HG03442 (cell line): ENCODE measurements around the gene NEURL1.

Experiments
- ATAC-seq: cut with Tn5 transposase; IDR thresholded peaks from one replicate; pipeline ENCODE4 v1.9.1; 2021; ENCODE audit warnings: mild to moderate bottlenecking, moderate library complexity; ENCODE audit not compliant: unreplicated experiment

Gene NEURL1

DNA sequence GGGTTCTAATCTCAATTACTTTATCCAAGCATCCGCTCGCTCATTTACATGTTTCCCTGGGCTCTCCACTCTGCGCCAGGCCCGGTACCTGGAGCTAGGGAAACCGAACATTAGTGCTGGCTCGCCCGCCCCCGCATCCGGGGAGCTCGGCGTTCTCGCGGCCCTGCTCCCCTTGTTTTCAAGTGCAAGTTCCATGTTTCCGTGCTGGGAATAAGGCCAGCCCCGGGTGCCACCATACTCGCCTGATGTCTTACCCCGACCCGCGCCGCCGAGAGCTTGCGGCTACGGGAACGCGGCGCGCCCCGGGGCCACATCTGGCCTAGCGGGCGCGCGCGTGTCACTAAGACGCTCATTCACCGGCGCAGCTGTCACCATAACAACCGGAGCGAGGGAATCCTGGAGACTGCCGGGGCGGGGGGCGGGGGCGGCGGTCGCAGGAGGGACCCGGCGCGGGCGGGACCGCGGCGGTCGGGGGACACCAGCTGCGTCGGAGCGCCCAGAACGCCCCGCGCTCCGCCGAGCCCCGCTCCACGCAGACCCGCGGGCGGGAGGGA, at the start of gene NEURL1:
TSS of gene NEURL1 (plus strand) at position 344 of the 554 bp plus-strand sequence. CDS start 683 bp downstream, outside the sequence.
- no peak for ATAC-seq

DNA sequence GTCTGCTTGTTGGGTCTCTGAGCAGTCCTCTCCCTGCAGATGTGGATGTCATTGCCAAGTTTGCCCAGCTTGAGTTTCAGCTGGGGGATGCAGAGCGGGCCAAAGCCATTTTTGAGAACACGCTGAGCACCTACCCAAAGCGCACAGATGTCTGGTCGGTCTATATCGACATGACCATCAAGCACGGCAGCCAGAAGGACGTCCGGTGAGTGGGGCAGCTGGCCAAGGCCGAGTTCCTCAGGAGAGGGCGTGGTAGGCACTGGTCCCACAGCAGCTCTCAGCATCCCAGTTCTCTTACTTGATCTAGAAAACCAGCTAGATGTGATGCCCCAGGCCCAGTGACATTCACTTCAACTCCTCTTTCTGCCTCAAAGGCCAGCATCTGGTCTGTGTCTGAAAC, 49.0 kb upstream of the NEURL1 start:
- no peak for ATAC-seq

DNA sequence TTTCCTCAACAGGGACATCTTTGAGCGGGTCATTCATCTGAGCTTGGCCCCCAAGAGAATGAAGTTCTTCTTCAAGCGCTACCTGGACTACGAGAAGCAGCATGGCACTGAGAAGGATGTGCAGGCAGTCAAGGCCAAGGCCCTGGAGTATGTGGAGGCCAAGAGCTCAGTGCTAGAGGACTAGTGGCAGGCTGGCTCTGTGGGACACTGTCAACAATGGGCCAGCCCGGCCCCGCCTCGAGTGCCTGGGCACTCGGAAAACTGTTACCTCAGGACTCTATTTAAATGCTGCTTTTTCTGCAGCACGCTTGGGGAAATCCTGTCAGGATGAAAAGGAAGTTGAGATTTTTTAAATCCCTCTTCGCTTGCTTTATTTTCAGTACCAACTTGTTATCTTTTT, 48.1 kb upstream of the NEURL1 start:
- no peak for ATAC-seq

GRCh38 chr10:103445767-103446567, 47.5 kb upstream of the NEURL1 start:
- ATAC-seq, result no peak

DNA sequence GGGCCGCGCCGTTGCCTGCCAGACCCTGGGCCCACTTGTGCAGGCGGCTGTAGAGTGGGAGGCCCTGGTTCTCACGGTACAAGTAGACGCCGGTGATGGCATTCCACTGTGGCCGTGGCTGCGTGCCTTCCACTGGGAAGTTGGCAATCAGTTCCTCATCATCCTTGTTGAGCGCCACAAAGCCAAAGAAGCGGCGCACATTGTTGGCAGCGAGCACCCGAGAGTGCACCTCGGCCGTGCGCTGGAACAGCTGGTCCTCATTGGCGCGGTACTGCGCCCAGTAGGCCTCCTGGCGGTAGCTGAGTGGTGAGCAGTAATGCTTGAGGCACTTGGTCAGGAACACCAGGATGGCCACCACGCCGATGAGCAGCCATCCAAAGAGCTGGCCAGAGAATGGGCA, 46.3 kb upstream of the NEURL1 start:
- ATAC-seq, result no peak

- ATAC-seq, result no peak
Observed at GRCh38 chr10:103448746-103449145, 44.8 kb upstream of the NEURL1 start.

- no peak for ATAC-seq
Observed at GRCh38 chr10:103449208-103450144, 44.0 kb upstream of the NEURL1 start.

DNA sequence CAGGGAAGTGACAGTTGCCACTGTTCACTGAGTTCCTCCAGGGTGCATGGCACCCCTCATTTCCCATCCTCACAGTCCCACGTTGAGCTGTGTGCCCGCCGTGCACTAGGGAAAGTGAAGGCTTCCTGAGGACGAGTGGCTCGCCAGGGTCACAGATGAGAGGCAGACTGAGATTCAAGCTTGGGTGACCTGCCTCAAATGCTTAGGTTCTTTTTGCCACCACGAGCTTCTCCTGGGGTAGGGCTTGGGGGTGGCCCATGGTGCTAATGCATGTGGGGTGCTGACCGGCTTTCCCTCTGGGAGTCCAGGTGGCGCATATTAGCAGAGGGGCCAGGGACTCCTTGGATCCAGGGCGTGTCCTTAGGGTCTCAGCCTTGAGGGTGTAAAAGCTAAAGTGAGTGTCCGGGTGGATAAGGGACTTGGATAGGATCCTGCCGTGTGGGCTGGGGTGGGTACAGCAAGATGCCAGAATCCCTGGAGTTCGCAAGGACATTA, 43.3 kb upstream of the NEURL1 start:
- no peak for ATAC-seq

DNA sequence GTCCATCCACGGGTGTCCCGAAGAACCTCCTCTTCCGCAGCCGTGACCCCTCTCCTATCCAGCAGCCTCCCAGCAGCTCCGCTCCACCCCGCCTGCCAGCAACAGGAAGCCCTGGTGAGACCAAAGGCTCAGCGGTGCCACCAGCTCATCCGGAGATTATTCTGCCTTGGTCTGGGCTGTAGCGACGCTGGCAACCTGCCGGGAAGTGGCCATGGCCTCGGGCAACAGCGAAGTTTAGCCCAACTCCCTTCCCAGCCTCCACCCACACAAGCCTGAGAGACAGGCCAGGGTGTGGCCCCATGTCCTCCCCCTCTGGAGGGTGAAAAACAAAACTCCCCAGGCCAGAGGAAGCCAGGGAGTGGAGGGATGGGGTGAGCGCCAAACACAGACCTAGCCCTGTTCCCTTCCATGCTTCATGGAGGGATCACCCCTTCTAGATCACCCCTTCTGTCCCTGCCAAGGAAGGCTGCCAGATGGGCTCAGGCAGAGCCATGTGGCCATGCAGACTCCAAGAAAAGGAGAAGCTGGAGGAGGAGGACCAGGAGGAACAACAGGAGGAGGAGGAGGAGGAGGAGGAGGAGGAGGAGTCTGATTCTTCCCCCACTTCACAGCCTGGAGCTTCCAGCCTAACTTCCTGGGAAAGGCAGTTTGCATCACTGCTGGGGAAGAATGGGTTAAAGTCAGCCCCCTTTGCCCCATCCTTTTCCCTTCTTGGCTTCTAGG, 42.3 kb upstream of the NEURL1 start:
- no peak for ATAC-seq

DNA sequence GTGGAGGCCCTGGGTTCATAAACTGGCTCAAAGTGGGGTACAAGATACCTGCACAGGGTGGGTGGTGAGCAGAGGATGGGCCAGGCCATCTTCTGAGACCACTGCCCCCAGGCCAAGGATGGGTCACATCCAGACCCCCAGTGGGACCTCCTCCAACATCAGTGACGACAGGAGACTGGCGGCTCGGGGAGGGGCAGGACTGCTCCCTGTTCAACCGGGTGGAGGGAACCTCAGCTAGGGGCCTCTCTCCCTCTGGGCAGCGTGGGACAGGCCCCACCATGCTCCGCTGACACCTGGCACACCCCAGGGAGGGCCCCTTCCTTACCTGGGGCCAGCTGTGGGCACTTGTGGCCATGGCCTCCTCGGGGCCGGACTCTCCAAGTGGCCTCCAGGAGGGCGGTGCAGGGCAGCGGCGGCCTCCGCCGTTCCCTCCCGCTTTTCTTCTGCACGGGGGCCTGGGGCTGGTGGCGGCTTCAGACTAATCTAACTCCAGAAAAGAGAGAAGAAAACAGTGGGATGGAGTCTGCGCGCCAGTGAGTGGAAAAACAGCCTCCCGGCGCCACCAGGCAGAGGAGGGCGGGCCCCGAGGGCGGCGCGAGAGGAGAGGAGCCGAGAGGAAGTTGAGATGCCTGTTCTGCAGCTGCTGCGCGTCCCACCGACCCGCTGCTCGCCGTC, 41.5 kb upstream of the NEURL1 start, which contains the start of gene CALHM2:
TSS of gene CALHM2 (minus strand) at position 540 of the 675 bp plus-strand sequence. CDS start 2,429 bp downstream, outside the sequence.
- ATAC-seq, result peak; percentile 68

DNA sequence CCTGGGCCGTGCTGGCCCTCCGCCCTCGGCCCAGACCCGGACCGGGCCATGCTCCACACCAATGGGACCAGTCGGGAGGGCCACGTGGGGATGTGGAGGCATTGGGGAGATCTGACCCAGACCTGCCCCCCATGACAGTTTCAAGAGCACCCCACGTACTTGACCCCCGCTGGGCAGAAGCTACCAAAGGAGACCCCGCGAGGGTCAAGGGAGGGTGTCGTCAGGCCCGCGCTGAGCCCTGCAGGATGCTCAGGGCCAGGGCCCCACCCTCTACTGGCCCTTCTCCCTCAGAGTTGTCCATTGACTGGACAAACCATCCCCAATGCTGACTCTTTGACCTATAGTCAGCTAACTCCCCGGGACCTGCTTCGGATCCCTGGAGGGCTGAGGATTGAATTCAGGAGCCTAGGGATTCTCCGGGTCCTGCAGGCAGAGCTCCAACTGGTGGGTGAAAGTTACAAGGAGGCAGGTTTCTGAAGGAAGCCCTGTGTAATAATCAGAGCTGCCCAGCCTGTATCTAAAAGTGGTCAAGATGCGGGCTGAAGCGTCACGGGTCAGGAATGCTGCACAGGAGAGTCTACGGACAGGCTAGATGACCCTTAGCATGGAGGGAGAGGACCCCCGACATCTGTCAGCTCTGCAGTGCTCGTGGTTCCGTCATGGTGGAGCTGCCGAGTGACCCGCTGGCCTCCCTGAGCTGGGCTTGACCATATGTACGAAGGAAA, 40.8 kb upstream of the NEURL1 start:
- no peak for ATAC-seq

GRCh38 chr10:103454026-103454425, 39.5 kb upstream of the NEURL1 start:
- no peak for ATAC-seq

GRCh38 chr10:103455235-103455634, 38.3 kb upstream of the NEURL1 start:
- no peak for ATAC-seq

DNA sequence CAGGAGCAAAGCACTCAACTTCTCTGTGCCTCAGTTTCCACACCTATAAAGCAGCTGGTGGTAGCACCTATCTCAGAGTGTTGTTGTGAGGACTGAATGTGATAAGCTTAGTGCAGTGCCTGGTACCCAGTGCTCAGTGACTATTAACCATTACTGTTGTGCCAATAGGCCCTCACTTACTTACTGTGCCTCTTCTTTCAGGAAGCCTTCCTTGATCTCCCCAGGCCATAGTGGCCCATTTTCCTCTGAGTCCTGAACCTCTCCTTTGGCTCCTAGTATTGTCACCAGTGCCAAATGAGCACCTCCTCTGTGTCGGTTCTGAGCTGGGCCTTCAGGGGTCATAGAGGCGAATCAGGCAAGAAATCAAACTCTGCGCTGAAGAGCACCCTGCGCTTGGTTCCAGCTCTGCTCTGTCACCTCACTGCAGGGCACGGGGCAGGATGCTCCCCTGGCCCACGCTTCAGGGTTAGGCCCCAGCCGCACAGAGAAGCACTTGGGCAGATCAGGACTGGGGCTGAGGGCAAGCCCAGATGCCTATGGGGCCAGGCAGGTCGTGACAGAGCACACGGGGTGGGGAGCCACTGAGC, 37.3 kb upstream of the NEURL1 start:
- no peak for ATAC-seq

DNA sequence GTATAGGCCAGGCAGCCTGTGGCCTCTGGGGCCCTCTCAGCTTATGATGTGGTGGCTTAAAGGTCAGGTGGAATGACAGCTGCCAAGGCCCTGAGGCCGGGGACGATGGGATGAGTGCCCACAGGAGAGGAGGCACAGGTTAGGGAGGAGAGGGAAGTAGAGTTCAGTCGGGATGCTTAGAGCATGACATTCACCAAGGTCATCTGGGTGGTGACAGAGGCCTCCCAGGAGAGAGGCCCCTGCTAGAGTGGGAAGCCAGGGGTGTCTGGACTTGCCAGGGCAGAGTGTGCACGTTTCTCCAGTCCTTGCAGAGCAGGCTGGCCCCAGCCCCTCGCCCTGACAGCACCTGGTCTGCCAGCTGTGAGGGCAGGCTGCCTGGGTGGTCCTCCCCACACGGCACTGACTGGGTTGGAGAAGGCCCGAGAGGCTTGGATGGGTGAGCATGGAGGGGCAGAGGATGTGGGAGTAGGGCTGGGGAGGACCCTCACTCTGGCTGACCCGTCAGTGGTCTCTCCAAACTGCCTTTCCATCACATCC, 36.3 kb upstream of the NEURL1 start:
- ATAC-seq, result no peak

DNA sequence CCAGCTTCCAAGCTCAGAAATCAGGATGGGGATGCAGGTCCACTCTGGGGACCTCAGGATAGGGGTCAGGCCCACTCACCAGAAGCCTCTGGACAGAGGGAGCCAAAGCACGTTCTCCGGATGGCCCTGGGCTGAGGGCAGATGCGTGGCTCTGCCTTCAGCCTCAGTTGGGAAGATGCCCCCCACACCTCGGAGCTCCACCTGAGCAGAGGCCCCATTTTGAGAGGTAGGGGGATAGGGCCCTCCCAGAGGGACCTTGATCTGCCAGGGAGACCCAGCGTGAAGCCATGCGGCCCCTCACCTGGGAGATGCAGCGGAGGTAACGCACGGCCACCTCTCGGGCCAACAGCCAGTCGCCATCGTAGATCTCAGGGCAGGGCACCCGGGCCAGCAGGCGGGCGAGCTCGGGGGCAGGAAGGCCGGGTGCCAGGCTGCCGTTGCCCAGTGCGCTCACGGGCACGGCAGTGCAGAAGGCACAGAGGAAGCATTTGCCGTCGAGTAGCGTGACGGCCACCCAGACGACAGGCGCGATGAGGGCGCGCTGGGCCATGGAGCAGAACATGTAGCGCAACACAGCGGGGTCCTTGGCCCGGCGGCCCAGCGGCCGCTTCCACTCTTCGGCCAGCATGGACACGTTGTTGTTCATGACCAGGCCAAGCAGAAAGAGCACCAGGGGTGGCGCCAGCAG, 35.5 kb upstream of the NEURL1 start:
- no peak for ATAC-seq

DNA sequence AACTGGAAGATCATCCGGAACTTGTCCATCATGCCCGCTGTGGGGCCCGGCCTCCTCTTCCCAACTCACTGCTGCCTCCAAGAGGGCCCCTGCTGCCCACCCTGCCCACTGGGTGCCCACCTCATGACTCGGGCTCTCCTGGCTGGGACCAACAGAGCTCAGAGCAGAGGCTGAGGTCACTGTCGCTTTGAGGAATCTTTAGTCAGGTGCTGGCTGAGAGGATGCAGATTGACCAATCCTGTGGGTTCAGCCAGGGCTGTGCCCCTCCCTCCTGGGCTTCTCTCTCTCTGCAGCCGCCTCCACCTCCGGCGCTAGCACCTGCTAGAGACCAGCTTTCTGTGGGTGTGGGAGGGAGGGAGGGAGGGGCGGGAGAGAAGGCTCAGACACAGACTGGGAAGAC, 34.8 kb upstream of the NEURL1 start, which contains the start of gene CALHM1:
TSS of gene CALHM1 (minus strand) at position 181 of the 400 bp plus-strand sequence. CDS start at position 32, 149 bp downstream.
- ATAC-seq, result peak; percentile 85

GRCh38 chr10:103459615-103460014, 33.9 kb upstream of the NEURL1 start:
- no peak for ATAC-seq
